GM12864 (cell line): ENCODE results near the gene HYKK.
A peak's percentile ranks its signal among the peaks of the same experiment; 100 is the strongest.
"Not testable (repeated sequence)": the region's sequence is repeated elsewhere in the genome, so short reads cannot be mapped to it uniquely, and the experiment has no call there.

Experiments used
- DNase-seq: peaks from one replicate; pipeline ENCODE4 v3.0.0-alpha.2; 2011; ENCODE audit warnings: low read depth
- H3K4me3 ChIP-seq: 2 replicates; pipeline ENCODE4 v1.5.1; 2011; ENCODE audit warnings: mild to moderate bottlenecking, low read depth, low read length, control low read depth
- TF ChIP-seq, protein P1 (sequence below): IDR thresholded peaks from 2 replicates; pipeline ENCODE4 v1.5.1; 2011; ENCODE audit warnings: low read depth, mild to moderate bottlenecking, moderate library complexity, low read length, control low read depth, inconsistent platforms; ENCODE audit errors: missing control alignments

HYKK gene

DNA sequence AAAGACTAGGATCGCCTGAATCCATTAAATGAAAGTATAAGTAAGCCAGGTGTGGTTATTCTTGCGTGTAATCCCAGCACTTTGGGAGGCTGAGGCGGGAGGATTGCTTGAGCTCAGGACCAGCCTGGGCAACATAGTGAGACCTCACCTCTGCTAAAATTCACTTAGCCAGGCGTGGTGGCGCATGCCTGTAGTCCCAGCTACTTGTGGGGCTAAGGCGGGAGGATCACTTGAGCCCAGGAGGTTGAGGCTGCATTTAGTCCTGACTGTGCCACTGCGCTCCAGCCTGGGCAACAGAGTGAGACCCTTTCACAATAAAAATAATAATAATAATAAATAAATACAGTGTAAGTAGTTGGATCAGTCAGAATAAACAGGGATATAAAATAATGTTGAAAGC is 25.5 kb upstream of the HYKK start:
- no peak overlapping the region for H3K4me3 ChIP-seq
- DNase-seq: no peak
- TF ChIP-seq, protein P1, sequence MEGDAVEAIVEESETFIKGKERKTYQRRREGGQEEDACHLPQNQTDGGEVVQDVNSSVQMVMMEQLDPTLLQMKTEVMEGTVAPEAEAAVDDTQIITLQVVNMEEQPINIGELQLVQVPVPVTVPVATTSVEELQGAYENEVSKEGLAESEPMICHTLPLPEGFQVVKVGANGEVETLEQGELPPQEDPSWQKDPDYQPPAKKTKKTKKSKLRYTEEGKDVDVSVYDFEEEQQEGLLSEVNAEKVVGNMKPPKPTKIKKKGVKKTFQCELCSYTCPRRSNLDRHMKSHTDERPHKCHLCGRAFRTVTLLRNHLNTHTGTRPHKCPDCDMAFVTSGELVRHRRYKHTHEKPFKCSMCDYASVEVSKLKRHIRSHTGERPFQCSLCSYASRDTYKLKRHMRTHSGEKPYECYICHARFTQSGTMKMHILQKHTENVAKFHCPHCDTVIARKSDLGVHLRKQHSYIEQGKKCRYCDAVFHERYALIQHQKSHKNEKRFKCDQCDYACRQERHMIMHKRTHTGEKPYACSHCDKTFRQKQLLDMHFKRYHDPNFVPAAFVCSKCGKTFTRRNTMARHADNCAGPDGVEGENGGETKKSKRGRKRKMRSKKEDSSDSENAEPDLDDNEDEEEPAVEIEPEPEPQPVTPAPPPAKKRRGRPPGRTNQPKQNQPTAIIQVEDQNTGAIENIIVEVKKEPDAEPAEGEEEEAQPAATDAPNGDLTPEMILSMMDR: no peak

DNA sequence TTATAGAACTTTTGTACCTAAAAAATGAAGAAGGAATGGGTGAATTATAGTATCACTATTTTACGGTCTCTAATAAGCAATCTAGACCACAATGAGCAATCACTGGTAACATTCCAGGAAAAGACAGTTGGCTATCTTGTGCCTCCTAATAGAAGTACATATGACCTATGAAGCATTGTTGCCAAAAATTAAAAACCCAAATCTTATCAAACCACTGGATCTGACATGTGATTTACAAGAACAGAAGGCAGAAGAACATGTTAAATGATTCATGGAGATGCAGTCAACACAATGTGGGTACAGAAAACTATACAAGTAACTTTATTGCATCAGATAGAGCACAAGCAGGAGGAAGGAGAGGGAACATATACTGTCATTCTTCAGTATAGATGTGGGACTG is 14.5 kb upstream of the HYKK start:
- no peak overlapping the region for H3K4me3 ChIP-seq
- TF ChIP-seq, protein P1: no peak
- no peak for DNase-seq

DNA sequence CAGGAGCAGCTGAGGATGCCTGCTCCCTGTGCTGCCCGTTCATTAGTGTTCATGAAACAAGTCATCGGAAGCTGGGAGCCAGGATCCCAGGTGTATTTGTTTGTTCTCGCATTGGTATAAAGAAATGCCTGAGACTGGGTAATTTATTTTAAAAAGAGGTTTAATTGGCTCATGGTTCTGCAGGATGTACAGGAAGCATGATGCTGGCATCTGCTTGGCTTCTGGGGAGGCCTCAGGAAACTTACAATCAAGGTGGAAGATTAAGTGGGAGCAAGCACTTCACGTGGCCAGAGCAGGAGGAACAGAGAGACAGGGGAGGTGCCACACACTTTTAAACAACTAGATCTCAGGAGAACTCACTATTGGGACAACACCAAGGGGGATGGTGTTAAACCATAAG is 5.5 kb upstream of the HYKK start:
- no peak overlapping the region for H3K4me3 ChIP-seq
- no peak for DNase-seq
- TF ChIP-seq, protein P1: no peak

DNA sequence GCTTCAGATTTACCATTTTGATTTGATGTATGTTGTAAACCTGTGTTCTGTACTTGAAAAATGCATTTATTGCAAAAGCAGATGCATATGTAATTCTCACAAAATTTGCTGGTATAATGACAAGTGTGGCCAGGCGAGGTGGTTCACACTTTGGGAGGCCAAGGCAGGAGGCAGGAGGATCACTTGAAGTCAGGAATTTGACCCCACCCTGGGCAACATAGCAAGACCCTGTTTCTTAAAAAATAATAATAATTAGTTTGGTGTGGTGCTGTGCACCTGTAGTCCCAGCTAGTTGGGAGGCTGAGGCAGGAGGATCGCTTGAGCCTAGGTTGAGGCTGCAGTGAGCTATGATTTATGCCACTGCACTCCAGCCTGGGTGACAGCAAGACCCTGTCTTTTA is 4.7 kb upstream of the HYKK start:
- TF ChIP-seq, protein P1: no peak
- H3K4me3 ChIP-seq: no peak overlapping the region
- no peak for DNase-seq

DNA sequence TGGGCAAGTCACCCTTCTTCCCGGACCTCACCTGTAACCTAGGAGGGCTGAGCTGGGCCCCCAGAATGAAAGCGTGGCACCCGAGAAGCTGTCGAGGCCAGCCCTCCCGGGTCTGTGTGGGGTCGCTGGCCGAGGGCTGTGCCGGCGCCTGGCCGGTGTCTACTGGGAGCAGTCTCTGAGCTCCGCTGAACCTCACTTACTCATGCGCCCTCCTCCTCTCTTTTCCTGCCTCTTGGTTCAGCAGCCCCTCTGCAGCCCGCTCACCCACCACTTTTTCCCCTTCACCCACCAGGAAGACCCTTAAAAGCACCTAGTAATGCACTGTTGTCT is 419 bp downstream of the HYKK start:
- DNase-seq: no peak
- TF ChIP-seq, protein P1: no peak
- H3K4me3 ChIP-seq: peak overlapping the region; percentile 71

DNA sequence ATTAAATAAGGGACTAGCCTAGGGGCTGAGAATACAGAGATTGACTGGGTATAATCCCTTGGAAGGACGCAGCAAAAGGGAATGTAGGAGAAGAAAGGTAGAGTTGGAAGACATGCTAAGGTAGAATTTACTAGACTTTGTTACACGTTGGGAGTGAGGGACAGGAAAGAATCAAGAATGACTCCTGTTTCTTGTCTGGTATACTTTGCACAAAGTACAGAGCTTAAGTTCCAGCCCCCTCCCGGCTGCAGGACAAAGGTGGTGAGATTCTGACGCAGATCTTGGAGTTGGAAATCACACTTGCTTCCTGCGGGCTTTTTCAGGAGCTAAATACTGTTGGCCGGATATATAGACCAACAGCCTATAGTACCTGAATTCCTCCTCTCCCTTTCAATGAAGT is 895 bp downstream of the HYKK start:
- DNase-seq: no peak
- TF ChIP-seq, protein P1: no peak
- H3K4me3 ChIP-seq: peak overlapping the region; percentile 71; the same call in 1 of the 2 replicates

DNA sequence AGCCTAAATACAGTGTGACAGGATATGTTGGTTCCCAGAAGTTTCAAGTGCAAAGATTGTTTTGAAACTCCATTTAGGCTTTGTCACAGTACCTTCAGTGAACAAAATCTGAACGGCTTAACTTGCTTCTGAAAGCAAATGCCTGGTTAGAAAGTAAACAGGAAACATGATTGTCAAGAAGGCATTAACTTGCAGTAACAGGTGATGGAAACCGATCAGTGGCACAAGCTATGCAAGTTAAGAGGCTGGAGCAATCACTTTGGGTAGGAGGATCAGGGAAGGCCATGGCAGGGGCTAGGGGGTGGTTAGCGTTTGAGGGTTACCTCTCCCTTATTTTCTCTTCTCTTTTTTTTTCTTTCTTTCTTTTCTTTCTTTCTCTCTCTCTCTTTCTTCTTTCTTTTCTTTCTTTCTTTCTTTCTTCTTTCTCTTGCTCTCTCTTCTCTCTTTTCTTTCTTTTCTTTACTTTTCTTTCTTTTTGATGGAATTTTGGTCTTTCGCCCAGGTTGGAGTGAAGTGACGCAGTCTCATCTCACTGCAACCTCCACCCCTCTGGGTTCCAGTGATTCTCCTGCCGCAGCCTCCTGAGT is 2.4 kb downstream of the HYKK start:
- no peak for DNase-seq
- H3K4me3 ChIP-seq: no peak overlapping the region
- TF ChIP-seq, protein P1: no peak

DNA sequence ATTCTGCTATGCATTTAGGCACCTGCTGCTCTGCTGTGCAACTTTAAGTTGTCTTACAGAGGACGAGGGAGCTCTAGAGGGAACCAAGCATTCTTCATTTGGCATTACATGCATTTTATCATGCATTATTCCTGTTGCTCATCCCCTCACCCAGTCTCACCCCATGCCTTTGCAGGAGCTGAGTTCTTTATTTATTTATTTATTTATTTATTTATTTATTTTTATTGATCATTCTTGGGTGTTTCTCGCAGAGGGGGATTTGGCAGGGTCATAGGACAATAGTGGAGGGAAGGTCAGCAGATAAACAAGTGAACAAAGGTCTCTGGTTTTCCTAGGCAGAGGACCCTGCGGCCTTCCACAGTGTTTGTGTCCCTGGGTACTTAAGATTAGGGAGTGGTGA is 12.7 kb downstream of the HYKK start:
- DNase-seq, H3K4me3 ChIP-seq: not testable (repeated sequence)
